Activated CD4-positive, alpha-beta T cell treated with anti-CD3 and anti-CD28 coated beads, Interleukin-10, Interleukin-2, amounts not matched to agents 100 ng/mL and 50 ng/mL, durations not matched to agents 16 hours and 8 hours (primary cell): Measurements from ENCODE around the gene SMOC1.

Experiments
- DNase-seq: peaks from one replicate; pipeline ENCODE4 v3.0.0-alpha.2; 2020

SMOC1 gene

DNA sequence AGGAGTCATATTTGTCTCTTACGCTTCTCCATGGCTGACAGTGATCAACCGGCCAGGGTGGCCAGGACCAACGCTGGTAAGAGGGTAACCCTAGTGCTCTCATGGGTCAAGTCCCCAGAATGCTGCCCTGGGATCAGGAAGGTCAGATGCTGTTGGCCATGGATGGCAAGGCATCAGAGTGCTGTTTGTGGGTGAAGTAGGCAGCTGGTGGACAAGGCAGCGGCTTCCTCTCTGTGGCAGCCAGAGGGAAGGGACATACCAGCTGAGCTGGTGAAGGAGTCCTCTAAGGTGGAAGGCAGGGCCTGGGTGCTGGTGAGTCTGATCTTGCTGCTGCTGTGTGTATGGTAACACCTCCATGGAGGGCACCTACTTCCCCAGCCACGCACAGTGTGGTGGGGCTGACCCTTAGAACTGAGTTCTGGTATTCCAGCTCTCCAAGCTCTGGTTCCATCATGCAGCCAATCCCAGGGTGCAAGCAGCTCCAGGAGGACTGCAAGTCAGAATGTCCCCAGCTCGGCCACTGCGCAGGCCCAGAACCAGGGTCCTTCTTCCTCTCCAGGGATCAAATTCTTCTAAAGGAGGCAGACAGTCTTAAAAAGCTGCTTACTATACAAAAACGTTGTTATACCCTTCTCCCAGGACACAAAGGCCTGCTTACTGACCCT, 13.4 kb upstream of the SMOC1 start:
- DNase-seq, result no peak

DNA sequence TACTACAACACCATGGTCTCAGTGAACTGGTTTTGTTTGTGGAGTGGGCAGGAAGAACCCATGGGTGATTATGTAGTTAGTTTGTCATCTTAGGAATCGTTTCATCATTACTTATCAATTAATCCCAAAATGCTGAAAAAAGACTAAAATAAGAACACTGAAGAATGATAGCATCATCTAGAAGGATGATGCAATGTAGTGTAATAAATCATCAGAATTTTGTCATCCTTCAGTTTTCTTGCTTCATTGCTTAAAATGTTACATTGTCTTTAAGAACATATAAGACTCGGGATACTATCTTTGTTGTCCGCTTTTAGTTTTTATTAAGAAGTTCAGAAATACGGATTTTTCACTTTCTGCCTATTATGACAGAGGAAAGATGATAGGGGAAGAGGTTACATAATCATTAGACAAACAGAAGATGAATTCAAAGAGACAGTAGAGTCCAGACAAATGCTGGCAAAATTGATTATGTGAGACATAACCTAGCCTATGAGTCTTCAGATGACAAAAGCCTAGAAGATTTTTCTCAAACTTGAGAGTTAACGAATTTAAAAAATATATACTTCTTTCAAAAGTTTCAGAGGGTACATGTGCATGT, 10.8 kb upstream of the SMOC1 start:
- no peak for DNase-seq

DNA sequence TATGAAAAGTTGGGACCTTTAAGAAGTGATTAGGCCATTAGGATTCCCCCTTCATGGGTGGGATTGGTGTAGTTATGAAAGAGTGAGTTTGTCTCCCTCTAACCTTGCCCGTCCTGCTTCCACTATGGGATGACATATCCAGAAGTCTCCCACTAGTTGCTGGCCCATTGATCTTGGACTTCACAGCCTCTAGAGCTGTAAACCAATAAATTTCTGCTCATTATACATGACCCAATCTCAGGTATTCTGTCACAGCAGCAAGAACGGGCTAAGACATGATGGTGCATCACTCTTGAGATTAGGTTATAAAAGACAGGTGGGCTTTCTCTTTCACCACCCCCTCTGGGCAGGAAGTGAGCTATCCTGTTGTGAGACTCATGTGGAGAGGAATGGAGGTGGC, 8.6 kb upstream of the SMOC1 start:
- no peak for DNase-seq

DNA sequence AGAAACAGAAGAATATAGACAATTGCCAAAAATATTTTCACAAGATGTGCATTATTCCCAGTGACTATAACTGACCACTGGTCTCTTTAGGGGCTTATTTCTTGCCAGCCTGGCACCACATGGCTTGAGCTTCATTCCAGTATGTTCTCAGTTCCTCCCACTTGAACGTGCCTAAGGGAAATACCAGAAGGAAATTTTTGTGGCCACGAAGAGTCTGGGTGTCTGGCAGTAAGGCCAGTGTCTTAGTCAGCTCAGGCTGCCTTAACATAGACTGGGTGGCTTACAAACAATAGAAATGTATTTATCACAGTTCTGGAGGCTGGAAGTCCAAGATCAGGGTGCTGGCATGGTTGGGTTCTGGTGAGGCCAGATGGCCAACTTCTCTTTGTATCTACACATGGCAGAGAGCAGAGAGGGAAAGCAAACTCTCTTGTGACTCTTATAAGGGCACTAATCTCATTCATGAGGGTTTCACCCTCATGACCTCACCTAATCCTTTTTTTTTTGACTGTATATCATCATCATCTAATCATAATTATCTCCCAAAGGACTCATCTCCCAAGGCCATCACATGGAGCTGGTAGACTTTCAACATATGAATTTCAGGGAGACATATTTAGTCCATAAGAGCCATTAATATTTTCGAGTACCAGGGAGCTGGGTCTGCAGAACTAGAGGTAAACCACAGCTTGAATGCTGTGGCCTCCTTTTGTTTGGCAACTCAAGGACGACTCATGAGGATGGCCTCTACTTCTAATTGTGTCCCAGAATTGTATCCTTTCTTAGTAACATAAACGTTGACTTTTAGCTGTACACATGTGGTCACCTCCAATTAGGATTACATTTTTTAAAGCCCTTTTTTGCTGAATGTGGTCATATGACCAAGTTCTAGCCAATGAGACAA, 5.1 kb upstream of the SMOC1 start:
- no peak for DNase-seq

DNA sequence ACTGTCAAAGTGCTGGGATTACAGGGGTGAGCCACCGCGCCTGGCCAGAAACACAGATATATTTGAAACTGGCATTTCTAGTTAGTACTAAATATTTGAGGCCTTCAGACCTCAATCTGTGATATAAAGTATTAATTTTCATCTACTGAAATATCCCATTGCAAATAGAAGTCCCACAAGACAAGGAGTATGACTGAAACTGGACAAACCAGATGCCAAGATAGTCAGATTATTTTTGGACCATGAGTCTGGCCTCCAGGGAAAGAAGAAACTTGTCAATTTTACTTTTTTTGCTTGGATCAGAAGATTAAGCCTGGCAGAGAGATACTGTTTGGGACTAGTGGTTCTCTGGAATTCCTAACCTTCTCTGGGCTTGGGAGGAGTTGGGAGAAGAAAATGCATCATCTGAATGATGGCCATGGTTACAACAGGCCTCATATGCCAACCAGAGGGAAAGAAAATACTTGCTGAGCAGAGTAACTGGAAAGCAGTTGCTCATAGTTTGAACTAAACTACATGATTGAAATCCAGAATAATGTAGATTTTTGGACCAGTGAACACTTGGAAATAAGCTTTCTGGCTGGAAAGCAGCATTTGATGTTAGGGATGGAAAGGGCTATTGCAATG, 2.9 kb upstream of the SMOC1 start:
- DNase-seq, result no peak

DNA sequence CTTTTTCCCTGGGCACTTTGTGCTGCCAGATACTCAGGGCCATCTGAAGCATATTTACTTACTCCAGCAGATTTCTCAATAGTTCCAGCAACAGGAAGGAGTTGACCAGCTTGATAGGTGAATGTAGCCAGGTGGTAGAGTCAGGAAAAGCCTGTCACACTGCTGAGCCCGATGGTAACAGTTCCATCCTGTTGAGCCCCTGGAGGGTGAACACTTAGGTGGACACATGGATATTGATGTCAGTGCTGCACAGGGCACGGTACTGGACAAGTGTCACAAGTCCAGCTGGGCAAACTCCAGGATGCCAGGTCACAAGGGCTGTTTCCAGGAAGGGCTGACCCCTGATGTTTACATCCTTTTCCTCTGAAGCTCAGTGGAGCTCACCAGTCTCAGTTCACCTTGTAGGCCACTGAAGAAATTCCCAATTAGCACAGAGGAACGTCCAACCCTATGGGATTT, 2.3 kb upstream of the SMOC1 start:
- DNase-seq, result no peak

DNA sequence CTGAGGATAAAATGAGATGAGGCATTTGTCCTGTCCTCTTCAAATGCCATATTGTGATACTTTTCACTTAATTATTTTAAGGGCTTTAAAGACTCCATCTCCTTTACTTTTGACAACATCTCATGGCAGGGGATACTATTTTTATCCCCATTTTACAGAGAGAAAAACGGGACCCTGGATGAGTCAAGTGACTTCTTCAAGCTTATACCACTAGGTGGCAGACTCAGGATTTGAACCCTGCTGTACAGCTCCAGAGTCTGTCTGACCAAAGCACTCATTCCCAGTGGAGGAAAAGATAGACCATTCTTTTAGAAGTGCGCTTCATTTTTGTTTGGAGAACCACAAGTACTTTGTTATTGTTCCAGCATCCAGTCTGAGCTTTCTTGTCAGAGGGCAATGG, 1.7 kb upstream of the SMOC1 start:
- peak; percentile 19 for DNase-seq

DNA sequence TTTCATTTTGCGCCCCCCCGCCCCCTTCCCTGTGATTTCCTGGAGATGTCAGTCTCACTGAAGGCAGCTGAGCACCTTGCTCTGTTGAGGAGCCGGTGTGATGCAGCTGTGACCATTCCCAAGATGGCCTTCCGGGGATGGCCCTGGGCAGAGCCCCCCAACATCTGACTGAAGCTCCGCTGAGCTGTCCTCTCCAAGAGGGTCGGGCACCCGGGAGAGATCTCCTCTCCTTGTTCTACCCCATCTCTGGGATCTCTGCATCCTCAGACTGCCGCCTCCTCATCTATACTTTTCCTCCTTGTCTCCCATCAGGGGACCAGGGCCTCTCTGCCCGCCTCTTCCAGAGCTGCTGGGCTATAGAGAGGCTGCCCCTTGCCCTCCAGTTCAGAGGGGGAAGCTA, 965 bp upstream of the SMOC1 start:
- no peak for DNase-seq

DNA sequence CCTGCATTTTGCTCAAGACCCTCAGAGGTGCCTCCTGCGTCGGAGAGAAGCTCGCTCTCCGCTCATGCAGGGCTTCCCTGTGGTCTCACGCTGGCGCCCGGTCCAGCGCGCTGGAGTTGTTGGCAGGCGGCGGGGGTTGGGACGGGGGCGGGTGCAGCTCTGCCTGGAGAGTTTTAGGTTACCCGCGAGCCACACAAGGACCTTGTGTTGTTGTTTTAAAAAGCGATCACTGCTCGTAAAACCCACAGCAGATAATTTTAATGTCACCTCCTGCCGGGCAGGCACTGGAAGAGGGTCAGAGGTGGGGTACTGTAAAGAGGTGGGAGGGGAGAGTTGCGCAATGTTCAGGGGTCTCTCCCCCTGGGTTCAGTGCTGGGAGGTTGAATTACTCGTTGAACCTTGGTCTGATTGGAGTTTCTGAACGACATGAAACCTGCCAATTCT, 850 bp downstream of the SMOC1 start:
- no peak for DNase-seq

DNA sequence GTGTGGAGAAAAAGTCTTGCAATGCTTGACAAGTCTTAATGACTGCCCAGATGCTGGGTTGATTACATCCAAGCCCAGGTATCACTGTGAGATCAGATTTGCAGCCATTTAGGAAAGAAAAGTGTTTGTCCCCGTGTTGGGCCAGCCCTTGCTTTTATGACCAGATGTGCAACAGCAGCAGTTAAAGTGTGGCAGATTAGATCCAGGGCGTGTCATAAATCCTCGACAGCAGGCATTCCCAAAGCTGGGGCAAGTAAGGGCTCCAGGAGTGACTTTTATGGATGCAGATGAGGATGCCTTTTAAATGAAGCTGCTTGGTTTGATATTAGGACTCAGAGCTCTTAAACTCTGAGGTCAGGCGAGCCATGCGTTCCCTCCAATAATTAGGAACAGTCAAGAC, 1.7 kb downstream of the SMOC1 start:
- DNase-seq, result no peak

DNA sequence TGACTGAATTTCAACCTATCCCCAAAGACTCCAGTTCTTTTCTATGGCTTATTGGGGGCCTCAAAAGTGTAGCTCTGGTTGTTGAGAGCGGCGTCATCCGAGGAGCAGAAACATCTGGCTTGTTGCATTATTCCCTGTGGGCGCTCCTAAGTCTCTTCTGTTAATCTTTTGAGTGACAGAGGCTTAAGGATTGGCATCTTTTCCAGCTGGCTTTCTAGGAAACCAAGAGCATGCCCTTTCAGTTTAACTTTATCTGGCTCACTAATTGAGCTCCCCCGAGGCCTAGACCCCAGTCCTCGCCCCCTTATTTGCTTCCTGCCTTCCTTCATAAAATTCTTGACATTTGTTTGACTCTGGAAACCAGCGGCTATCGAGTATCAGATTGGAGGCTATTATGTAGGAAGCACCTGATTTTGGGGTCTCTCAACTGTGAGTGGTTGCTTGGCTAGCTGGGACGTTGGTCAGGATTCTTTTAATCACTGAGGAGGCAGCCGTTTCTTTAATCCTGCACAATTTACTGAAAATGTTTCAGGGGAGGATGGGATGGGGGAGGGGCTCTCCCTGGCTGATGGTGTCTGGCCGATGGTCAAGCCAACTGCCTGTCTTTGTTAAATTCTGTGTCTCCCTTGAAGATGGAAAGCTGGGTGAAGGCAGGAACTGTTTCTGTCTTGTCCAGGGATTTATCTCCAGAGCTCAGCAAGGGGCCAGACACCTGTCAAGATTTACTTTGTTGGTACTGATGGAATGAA, 3.1 kb downstream of the SMOC1 start:
- no peak for DNase-seq

DNA sequence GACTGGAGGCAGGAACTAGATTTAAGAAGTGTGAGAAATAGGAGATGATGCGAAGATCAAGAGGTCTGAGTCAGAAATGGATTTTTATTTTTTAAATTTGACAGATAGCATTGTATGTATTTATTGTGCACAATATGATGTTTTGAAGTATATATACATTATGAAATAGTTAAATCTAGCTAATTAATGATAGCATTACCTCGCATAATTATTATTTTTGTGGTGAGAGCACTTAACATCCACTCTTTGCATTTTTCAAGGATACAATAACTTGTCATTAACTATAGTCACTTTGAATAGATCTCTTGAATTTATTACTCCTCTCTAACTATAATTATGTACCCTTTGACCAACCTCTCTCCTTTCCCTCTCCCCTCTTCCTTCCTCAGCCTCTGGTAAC, 3.7 kb downstream of the SMOC1 start:
- DNase-seq, result no peak

DNA sequence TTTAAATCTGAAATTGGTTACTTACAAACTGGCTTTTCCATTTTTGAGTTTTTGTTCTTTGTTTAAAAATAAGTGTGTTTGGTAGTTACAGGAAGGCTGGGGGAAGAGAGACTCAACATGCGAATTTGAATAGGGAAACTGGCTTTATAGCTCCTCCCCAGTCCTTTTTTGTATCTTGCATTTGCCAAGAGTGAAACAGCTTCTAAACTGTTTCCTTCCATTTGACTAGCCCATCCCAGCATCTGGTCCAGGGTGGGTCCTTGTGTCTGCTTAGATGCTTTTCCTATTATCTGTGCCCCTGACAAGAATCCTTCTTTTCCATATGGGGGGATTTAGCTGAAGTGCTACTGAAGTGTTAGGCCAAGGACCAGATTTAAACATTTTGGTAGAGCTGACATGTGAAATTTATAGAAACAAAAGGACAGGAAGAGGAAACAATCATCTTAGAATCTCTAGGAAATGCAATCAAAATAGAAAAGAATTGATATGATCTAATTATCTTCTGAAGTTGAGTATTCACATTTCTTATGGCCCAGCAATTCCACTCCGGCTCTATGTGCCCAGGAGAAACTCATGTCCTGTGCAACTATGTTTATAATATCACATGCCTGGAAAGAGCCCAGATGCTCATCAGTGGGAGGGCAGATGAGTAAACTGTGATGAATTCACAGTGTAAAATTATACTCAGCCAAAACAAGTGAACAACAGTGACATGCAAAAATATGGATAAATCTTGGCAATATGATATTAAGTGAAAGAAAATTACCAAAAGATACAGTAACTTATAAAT, 7.4 kb downstream of the SMOC1 start:
- DNase-seq, result no peak

DNA sequence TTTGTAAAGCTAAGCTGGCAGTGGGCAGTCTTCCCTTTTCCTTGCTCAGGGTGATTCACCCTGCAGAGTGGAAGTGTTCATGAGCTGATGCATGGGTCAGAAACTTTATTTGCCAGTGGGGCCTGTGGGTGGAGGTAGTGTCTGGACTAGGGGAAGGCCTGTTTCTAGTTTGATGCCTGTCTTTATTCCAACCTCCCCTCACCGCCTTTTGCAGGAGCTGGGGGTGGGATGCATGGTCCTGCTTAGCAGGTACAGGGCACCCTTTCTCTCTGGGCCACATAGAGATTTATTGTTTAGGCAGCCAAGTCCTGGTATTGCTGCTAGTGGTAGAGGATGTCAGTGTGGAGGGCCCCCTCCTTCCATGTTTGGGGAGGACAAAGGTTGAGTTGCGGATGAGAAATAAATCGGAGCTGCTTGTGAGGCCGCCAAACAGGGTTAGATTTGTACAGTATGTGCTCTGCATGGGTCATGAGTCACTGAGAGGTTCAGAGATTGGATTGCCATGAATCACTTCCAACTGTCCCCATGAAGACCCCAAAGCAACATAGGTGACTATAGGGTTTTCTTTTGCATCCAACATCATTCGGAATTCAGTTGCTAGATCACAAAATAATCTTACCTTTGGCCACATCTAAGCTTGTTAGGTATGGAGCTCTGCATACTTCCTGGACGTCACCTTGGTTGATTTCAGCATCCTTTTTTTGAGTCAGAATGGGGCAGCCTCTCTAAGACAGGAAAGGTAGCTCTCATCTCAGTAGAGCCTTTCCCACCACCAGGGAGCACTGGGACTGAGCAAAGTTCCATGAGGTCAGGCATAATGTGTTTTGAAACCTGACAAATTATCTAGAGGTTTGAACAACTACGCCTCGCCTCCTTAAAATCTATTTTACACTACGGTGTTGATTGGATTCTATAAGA, 8.8 kb downstream of the SMOC1 start:
- no peak for DNase-seq

DNA sequence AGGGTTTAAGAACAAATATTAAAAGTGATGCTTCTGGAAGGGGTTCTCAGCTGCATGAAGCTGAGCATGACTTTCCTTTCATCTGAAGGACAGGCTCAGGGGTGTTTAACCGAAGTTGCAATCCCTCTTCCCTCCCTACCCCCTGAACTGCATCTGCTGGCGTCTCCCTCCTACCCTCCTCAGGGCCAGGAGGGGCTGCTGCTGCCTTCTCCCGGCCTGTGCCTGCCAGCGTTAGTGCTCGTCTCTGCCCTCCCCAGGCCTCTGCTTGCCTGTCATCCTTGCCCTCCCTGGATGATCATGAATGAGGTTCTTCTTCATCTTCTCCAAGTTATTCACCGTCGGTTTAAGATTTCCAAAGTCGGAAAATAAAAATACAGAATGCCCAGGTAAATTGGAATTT, 12.2 kb downstream of the SMOC1 start:
- DNase-seq, result no peak

DNA sequence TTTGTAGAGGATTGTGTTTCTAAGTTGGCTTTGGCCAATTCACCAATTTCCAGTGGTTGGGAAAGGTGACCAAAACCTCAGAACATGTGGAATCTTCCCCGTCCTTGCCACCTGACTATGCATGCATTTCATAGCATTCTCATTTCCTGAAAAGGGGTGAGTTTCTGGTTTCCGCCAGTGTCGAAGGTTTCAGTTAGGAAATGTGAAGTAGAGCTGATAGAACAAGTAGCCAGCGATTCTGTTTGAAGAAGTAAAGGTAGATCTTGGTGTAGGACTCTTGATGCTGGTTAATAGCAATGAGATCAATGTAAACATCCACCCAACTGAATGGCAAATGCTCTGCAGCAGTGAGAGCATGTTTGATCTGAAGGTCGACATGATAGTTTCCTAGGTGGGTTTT, 15.9 kb downstream of the SMOC1 start:
- DNase-seq, result no peak

DNA sequence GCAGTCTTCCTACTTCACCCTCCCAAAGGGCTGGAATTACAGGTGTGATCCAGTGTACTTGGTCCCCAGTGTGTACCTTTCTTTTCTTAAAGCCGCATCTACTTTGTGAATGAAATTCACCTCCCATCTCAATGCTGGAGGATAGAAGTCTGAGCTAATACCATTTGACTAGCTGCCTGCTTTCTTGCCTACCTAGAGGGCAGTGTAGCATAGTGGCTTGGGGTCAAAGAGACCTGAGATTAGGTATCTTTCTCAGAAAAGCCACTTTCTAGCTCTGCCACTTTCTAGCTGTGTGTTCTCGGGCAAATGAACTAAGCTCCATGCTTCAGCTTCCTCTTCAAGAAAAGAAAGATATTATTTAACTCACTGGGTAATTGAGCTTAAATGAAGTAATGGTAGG, 16.9 kb downstream of the SMOC1 start:
- DNase-seq, result no peak

DNA sequence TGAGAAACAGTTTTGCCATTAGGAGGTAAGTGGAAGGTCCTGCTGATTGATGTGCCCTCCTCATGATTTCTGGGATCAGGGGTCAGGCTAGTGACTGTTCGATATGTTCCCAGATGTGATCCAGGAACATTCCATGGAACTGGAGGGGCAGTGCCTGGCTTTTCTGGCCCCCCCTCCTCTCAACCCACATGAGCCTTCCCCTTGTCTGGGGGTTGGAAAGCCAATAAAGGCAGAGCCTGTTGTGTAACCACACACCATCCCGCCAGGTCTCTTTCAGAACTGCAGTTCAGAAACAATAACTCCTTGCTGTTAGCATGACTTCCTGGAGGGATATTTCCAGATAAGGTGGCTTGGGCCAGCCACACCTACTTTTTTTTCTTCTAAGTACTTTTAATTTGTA, 17.8 kb downstream of the SMOC1 start:
- no peak for DNase-seq

DNA sequence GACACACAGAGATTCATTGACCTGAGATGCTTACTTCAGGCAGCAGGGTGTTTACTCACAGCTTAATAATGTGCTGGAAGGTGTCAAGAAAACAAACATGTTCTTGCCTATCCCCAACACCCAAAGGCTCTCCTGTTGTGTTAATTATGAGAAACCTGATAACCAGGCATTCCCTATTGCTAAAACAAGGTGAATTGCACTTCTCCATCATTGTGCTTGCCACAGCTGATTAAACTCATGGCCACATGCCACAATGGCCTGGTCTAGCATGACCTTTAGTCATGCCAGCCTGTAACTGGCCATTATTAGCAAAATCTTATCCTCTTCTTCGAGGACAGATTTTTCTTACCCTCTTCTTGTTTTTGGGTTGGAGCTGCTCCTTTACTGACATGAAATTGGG, 21.4 kb downstream of the SMOC1 start:
- DNase-seq, result no peak

DNA sequence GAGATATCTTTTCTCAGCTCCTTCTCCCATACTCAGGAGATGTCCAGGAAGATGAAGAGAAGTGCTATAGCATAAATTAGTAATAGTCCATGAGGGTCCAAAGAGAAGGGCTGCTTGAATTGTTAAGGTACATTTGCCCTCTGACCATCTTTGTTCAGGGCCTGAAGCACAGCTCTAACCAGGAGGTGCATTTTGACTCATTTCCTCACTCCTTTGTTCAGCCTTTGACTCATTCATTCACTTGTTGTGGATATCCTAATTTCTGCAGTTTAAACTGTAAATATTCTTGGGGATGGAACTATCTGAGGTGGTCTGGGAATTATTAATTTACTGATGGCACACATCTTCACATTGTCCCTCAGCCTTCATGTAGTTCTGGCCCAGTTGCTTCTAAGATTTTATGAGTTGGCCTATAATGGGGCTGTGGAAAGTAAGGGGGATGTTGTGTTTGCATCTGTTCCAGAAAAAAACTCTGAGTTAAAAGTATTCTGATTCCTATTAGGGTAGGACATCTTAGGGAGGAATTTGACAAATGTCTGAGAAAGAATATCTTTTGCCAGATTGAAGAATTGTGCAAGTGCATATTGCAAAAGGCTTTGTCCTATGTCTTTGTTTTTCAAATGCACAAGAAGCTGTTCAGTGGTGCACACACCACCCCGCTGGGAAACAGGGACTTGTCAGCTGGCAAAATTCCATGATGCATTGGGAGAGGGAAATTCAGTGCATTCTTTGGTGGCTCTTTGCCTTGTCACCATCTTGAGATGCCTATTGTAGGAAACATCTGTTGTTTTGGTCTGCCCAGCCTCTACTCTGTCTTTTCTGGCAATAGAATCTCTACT, 22.1 kb downstream of the SMOC1 start:
- no peak for DNase-seq
